ENCODE results near the gene ITGAL. TPM values are rescaled to one million over a fixed set of nuclear protein-coding genes. Genes with fewer than 3 reads are reported as not detected.

ITGAL gene
- total RNA-seq (1.5 and 3.4 TPM in 2 replicates), polyA plus RNA-seq (0.95 and 1.1 TPM in 2 replicates)

DNA sequence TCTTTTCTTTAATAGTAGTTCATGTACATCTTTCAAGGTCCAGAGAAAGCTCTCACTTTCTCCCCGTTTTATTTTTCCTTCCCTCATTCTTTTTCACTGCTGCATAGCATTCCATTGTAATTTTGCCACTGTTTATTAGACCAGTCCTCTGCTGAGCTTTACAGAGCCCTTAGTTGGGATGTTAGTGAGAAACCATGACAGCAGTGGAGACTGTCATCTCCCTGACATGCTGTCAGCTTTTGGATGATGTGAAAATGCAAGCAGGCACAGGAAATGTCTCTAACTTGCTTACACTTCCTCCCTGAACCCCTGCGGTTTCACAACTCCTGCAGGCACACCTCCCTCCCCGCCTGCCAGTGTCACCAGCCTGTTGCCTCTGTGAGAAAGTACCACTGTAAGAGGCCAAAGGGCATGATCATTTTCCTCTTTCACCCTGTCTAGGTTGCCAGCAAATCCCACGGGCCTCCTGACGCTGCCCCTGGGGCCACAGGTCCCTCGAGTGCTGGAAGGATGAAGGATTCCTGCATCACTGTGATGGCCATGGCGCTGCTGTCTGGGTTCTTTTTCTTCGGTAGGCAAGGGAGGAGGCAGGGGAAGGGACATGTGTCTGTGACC is at the start of gene ITGAL:
TSS of gene ITGAL (plus strand) at position 415 of the 615 bp plus-strand sequence. CDS start at position 511, 96 bp downstream.
- Histone ChIP-seq H4K20me1 (ENCODE audit: insufficient read depth, poor library complexity, severe bottlenecking) (no peaks in the 10 kb centered on the region), H3K9me3 (ENCODE audit: low read depth) (no peaks in the 10 kb centered on the region), H3K36me3 (replicated peaks; ENCODE audit: insufficient read depth, low read depth) (no peaks in the 10 kb centered on the region), H3K4me3 (no peak within 1 kb of the TSS), H3K27ac (no peak within 1 kb of the TSS), H3K4me1 (ENCODE audit: insufficient read depth) (no peaks in the 10 kb centered on the region), H2AFZ (no peak within 1 kb of the TSS), H3K4me2 (no peak within 1 kb of the TSS), H3K79me2 (no peaks in the 10 kb centered on the region), H3K9me2 (replicated peaks; ENCODE audit: insufficient read depth) (no peaks in the 10 kb centered on the region), H3K27me3 (no peaks in the 10 kb centered on the region)
- WGBS (ENCODE audit: low lambda C conversion rate, missing lambda C conversion rate), result 74% methylated on average over 8 of the region's 8 CpGs
- TF ChIP-seq EZH2phosphoT487 (IDR thresholded peaks at IDR 0.05; ENCODE audit: low read depth, severe bottlenecking, unreplicated experiment), result no peak
- TF ChIP-seq EZH2 (IDR thresholded peaks at IDR 0.05; ENCODE audit: borderline replicate concordance), result no peak
- TF ChIP-seq, protein P1, sequence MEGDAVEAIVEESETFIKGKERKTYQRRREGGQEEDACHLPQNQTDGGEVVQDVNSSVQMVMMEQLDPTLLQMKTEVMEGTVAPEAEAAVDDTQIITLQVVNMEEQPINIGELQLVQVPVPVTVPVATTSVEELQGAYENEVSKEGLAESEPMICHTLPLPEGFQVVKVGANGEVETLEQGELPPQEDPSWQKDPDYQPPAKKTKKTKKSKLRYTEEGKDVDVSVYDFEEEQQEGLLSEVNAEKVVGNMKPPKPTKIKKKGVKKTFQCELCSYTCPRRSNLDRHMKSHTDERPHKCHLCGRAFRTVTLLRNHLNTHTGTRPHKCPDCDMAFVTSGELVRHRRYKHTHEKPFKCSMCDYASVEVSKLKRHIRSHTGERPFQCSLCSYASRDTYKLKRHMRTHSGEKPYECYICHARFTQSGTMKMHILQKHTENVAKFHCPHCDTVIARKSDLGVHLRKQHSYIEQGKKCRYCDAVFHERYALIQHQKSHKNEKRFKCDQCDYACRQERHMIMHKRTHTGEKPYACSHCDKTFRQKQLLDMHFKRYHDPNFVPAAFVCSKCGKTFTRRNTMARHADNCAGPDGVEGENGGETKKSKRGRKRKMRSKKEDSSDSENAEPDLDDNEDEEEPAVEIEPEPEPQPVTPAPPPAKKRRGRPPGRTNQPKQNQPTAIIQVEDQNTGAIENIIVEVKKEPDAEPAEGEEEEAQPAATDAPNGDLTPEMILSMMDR (IDR thresholded peaks at IDR 0.05; ENCODE audit: poor library complexity), result no peak
- no peak for DNase-seq (ENCODE audit: low spot score)

DNA sequence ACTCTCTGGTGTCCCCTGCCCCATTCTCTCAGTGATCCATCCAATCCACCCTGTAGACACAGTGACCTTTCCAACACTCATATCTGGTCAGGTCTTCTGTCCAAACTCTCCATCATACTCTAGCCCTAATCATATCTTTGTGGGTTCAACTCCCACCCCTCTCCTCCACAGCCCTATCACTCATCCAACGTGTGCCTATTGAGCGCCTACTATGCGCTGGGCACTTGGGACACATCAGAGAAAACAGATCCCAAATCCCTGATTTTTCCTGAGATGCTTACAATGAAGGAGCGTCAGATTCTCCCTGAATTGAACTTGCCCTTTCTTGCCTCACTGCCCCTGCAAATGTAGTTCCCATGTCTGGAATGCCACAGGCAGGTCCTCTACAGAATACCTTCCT is 44.5 kb upstream of the ITGAL start:
- H3K79me2 ChIP-seq, result peaks cover 13% of the 10 kb centered on the region
- DNase-seq (ENCODE audit: low spot score), result no peak

DNA sequence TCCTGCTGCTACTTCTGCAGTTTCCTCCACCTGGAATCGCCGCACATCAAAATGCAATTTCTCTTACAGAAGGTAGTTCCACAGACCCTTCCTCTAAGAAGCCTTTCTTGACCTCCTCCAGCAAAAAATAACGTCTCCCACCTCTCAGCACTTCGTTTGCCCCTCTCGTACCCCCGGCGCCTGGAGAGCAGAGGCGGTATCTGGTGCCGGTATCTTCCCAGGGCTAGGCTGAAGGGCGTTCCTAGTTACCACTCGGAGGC is 43.2 kb upstream of the ITGAL start:
- Histone ChIP-seq H3K9me3 (ENCODE audit: low read depth) (no peaks in the 10 kb centered on the region), H3K27me3 (no peaks in the 10 kb centered on the region), H3K36me3 (replicated peaks; ENCODE audit: insufficient read depth, low read depth) (no peaks in the 10 kb centered on the region), H3K4me3 (peak overlapping the region; percentile 31), H3K4me1 (ENCODE audit: insufficient read depth) (peaks cover 3% of the 10 kb centered on the region), H3K9me2 (replicated peaks; ENCODE audit: insufficient read depth) (no peaks in the 10 kb centered on the region), H3K4me2 (peak overlapping the region; percentile 75), H4K20me1 (ENCODE audit: insufficient read depth, poor library complexity, severe bottlenecking) (no peaks in the 10 kb centered on the region), H2AFZ (peak overlapping the region; percentile 53), H3K27ac (no peak overlapping the region), H3K79me2 (peaks cover 13% of the 10 kb centered on the region)
- no peak for DNase-seq (ENCODE audit: low spot score)
- TF ChIP-seq EZH2phosphoT487 (IDR thresholded peaks at IDR 0.05; ENCODE audit: low read depth, severe bottlenecking, unreplicated experiment), result no peak
- TF ChIP-seq, protein P1 (IDR thresholded peaks at IDR 0.05; ENCODE audit: poor library complexity), result no peak
- TF ChIP-seq EZH2 (IDR thresholded peaks at IDR 0.05; ENCODE audit: borderline replicate concordance), result no peak
- WGBS (ENCODE audit: low lambda C conversion rate, missing lambda C conversion rate), result 11% methylated on average over 11 of the region's 11 CpGs

More for the DNA sequence above, 44.5 kb upstream of the ITGAL start:
- Histone ChIP-seq H2AFZ (no peak overlapping the region), H4K20me1 (ENCODE audit: insufficient read depth, poor library complexity, severe bottlenecking) (no peaks in the 10 kb centered on the region), H3K4me3 (no peak overlapping the region), H3K36me3 (replicated peaks; ENCODE audit: insufficient read depth, low read depth) (no peaks in the 10 kb centered on the region), H3K4me1 (ENCODE audit: insufficient read depth) (peaks cover 3% of the 10 kb centered on the region), H3K27ac (no peak overlapping the region), H3K9me3 (ENCODE audit: low read depth) (no peaks in the 10 kb centered on the region), H3K27me3 (no peaks in the 10 kb centered on the region), H3K9me2 (replicated peaks; ENCODE audit: insufficient read depth) (no peaks in the 10 kb centered on the region), H3K4me2 (no peak overlapping the region)
- WGBS (ENCODE audit: low lambda C conversion rate, missing lambda C conversion rate), result 100% methylated on average over 4 of the region's 4 CpGs
- TF ChIP-seq EZH2 (IDR thresholded peaks at IDR 0.05; ENCODE audit: borderline replicate concordance), result no peak
- TF ChIP-seq EZH2phosphoT487 (IDR thresholded peaks at IDR 0.05; ENCODE audit: low read depth, severe bottlenecking, unreplicated experiment), result no peak

DNA sequence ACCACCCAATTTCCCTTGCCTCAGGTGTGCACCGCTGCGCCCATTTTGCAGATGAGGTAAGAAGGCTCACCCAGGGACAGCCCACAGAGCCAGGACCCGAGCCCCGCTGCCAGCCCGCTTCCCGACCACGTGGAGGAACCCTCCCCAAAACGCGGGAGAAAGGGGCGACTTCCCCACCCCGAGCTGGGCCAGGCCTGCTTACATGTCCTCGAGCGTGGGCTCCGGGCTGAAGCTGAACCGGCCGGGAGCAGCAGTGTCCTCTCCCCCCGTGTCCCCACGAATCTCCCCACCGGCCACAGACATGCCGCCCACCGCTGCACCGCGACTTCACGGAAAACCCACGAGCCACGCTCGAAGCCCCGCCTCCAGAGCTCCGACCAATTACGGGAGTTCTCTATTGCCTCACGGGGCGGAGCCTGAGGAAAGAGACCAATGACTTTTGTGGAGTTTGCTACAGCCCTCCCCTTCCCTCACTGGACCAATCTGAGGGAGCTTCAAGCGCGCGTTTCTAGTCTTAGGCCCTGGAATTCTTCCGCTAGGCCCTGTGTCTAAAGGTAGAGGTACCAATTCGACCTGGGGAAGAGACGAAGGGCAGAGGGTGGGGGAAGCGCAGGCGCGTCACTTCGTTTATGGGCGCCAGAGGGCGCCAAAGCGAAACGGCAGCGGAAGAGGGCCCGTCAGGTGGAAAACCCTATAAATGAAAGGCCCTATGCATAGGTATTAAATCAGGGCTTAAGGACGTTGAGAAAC is 42.7 kb upstream of the ITGAL start, which contains the start of gene DCTPP1:
TSS of gene DCTPP1 (minus strand) at position 353 of the 750 bp plus-strand sequence. CDS start at position 303, 50 bp downstream.
- DNase-seq (ENCODE audit: low spot score), result peak; percentile 99
- Histone ChIP-seq H2AFZ (peak within 1 kb of the TSS; percentile 53), H3K36me3 (replicated peaks; ENCODE audit: insufficient read depth, low read depth) (no peaks in the 10 kb centered on the region), H3K79me2 (peaks cover 13% of the 10 kb centered on the region), H3K4me2 (peak within 1 kb of the TSS; percentile 75), H3K9me3 (ENCODE audit: low read depth) (no peaks in the 10 kb centered on the region), H3K4me1 (ENCODE audit: insufficient read depth) (peaks cover 3% of the 10 kb centered on the region), H3K27ac (peak within 1 kb of the TSS; percentile 45), H3K9me2 (replicated peaks; ENCODE audit: insufficient read depth) (no peaks in the 10 kb centered on the region), H3K4me3 (peak within 1 kb of the TSS; percentile 31), H4K20me1 (ENCODE audit: insufficient read depth, poor library complexity, severe bottlenecking) (no peaks in the 10 kb centered on the region), H3K27me3 (no peaks in the 10 kb centered on the region)
- 2% methylated on average over 40 of the region's 49 CpGs for WGBS (ENCODE audit: low lambda C conversion rate, missing lambda C conversion rate)
- TF ChIP-seq EZH2 (IDR thresholded peaks at IDR 0.05; ENCODE audit: borderline replicate concordance), result no peak
- TF ChIP-seq, protein P1 (IDR thresholded peaks at IDR 0.05; ENCODE audit: poor library complexity), result peak; percentile 85

All from hepatocyte (in vitro differentiated cells).